Endothelial cell (in vitro differentiated cells): Measurements from ENCODE around the gene LILRA5. TPM values are rescaled to one million over a fixed set of nuclear protein-coding genes. Genes with fewer than 3 reads are reported as not detected.

Experiments used
- DNase-seq: peaks from one replicate; pipeline ENCODE4 v3.0.0; 2021; ENCODE audit warnings: low spot score
- H3K27ac Mint-ChIP-seq: one replicate; pipeline ENCODE4 v1.8.0; 2021; ENCODE audit warnings: mixed read lengths, inconsistent platforms; ENCODE audit not compliant: unreplicated experiment
- H3K27me3 Mint-ChIP-seq: one replicate; pipeline ENCODE4 v1.8.0; 2021; ENCODE audit warnings: mild to moderate bottlenecking, moderate library complexity, mixed read lengths, inconsistent platforms; ENCODE audit not compliant: unreplicated experiment
- H3K36me3 Mint-ChIP-seq: one replicate; pipeline ENCODE4 v1.8.0; 2021; ENCODE audit warnings: mild to moderate bottlenecking, low read depth, mixed read lengths, inconsistent platforms; ENCODE audit not compliant: unreplicated experiment
- H3K4me1 Mint-ChIP-seq: one replicate; pipeline ENCODE4 v1.8.0; 2021; ENCODE audit warnings: mild to moderate bottlenecking, mixed read lengths, inconsistent platforms; ENCODE audit not compliant: unreplicated experiment
- H3K4me3 Mint-ChIP-seq: one replicate; pipeline ENCODE4 v1.8.0; 2021; ENCODE audit warnings: mild to moderate bottlenecking, mixed read lengths, inconsistent platforms; ENCODE audit not compliant: unreplicated experiment
- H3K9me3 Mint-ChIP-seq: one replicate; pipeline ENCODE4 v1.8.0; 2021; ENCODE audit warnings: mixed read lengths, inconsistent platforms; ENCODE audit not compliant: unreplicated experiment
- CTCF ChIP-seq: fragments of 200-600 bp; sonication (generic); IDR thresholded peaks from one replicate; pipeline ENCODE4 v1.5.0; 2021; ENCODE audit warnings: antibody characterized with exemption; ENCODE audit not compliant: unreplicated experiment
- total RNA-seq: library from RNA; stranded (reverse); fragmentation: NEBNext Ultra II Directional; extraction: Animal tissue kit (Norgen Biotek cat#: 25700); gene quantifications from one replicate; pipeline ENCODE4 v1.2.1, GENCODE V29; 2021; ENCODE audit not compliant: unreplicated experiment

The LILRA5 gene
- total RNA-seq, 1 donor from 2014 or later = not detected

- H3K36me3 Mint-ChIP-seq = no peaks in the 10 kb centered on the region
- TF ChIP-seq CTCF = no peak
- H3K9me3 Mint-ChIP-seq = no peaks in the 10 kb centered on the region
- no peaks in the 10 kb centered on the region for H3K4me1 Mint-ChIP-seq
- H3K27ac Mint-ChIP-seq = no peak overlapping the region
- no peak overlapping the region for H3K4me3 Mint-ChIP-seq
- H3K27me3 Mint-ChIP-seq = peaks cover 6% of the 10 kb centered on the region
- no peak for DNase-seq
Observed at GRCh38 chr19:54355675-54356074, 42.7 kb upstream of the LILRA5 start.

GRCh38 chr19:54354761-54355160, 41.8 kb upstream of the LILRA5 start:
- Mint-ChIP-seq H3K4me1 (no peaks in the 10 kb centered on the region), H3K36me3 (no peaks in the 10 kb centered on the region), H3K9me3 (no peaks in the 10 kb centered on the region), H3K27me3 (peaks cover 6% of the 10 kb centered on the region), H3K27ac (no peak overlapping the region), H3K4me3 (no peak overlapping the region)
- no peak for TF ChIP-seq CTCF
- DNase-seq = no peak

DNA sequence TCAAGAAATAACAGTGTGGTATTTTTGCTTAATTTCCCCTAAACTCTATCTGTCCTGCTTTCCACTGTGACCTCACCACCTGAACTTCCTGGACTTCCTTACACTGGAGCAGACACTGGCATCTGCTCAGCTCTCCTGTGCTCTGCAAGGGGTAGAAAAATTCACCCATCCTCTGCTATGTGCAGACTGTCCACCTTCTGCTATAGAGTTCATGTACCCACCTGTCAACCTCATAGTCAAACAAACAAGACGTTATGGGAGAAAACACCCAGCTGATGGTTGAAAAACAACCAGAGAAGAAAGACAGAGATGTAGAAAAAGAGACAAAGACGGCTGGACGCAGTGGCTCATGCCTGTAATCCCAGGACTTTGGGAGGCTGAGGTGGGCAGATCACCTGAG, 39.6 kb upstream of the LILRA5 start:
- Mint-ChIP-seq H3K36me3 (peaks cover 5% of the 10 kb centered on the region), H3K4me1 (no peaks in the 10 kb centered on the region), H3K9me3 (no peaks in the 10 kb centered on the region), H3K27me3 (peaks cover 10% of the 10 kb centered on the region), H3K4me3 (no peak overlapping the region), H3K27ac (no peak overlapping the region)
- DNase-seq = no peak
- TF ChIP-seq CTCF = no peak

- Mint-ChIP-seq H3K36me3 (peaks cover 5% of the 10 kb centered on the region), H3K27me3 (peaks cover 8% of the 10 kb centered on the region), H3K4me3 (no peak overlapping the region), H3K9me3 (no peaks in the 10 kb centered on the region), H3K4me1 (no peaks in the 10 kb centered on the region), H3K27ac (no peak overlapping the region)
- DNase-seq = no peak
- no peak for TF ChIP-seq CTCF
Observed at GRCh38 chr19:54352041-54352440, 39.1 kb upstream of the LILRA5 start.

GRCh38 chr19:54351474-54351873, 38.5 kb upstream of the LILRA5 start:
- DNase-seq = no peak
- Mint-ChIP-seq H3K4me3 (no peak overlapping the region), H3K4me1 (no peaks in the 10 kb centered on the region), H3K36me3 (peaks cover 5% of the 10 kb centered on the region), H3K27me3 (peaks cover 8% of the 10 kb centered on the region), H3K27ac (no peak overlapping the region), H3K9me3 (no peaks in the 10 kb centered on the region)
- no peak for TF ChIP-seq CTCF
